HG03039 (cell line): Measurements from ENCODE around the gene COL6A1.
"Not testable (repeated sequence)": the region's sequence is repeated elsewhere in the genome, so short reads cannot be mapped to it uniquely, and the experiment has no call there.

Experiments used
- ATAC-seq: cut with Tn5 transposase; IDR thresholded peaks from one replicate; pipeline ENCODE4 v1.9.1; 2021; ENCODE audit warnings: mild to moderate bottlenecking, moderate library complexity; ENCODE audit not compliant: unreplicated experiment

The COL6A1 gene

GRCh38 chr21:45964649-45965048 lies 16.9 kb upstream of the COL6A1 start:
- no peak for ATAC-seq

DNA sequence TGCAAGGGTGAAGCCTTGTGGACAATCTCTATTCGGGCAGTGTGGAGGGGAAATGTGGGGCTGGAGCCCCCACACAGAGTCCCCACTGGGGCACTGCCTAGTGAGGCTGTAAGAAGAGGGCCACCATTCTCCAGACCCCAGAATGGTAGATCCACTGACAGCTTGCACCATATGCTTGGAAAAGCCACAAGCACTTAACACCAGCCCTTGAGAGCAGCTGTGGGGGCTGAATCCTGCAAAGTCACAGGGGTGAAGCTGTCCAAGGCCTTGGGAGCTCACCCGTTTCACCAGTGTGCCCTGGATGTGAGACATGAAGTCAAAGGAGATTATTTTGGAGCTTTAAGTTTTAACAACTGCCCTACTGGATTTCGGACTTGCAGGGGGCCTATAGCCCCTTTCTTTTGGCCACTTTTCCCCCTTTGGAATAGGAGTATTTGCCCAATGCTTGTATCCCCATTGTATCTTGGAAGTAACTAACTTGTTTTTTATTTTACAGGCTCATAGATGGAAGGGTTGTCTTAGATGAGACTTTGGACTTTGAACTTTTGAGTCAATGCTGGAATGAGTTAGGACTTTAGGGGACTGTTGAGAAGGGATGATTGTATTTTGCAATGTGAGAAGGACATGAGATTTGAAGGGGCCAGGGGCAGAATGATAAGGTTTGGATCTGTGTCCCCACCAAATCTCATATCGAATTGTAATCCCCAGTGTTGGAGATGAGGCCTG lies 16.3 kb upstream of the COL6A1 start:
- ATAC-seq = no peak

DNA sequence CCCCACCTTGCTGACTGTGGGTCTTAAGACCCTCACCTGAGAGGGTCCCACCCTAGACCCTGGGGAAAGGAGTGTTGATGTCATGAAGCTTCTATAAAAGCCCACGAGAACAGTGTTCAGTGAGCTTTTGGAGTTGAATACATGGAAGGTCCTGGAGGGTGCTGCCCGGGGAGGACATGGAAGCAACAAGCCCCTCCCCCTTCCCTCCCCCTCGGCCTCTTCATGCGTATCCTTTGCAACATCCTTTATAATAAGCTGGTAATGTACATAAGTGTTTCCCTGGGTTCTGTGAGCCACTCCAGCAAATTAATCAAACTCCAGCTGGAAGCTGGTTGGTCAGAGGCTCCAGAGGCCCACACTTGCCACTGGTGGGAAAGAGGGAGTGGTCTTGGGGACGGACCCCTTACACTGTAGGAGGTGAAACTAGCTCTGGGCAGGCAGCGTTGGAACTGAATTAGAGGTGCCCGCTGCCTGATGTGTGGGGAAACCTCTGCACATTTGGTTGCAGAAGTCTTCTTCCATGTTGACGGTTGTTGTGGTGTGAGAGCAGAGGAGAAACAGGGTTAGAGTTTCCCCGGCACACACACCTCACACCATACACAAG lies 14.7 kb upstream of the COL6A1 start:
- no peak for ATAC-seq

GRCh38 chr21:45969921-45970673 lies 11.5 kb upstream of the COL6A1 start:
- ATAC-seq = no peak

- no peak for ATAC-seq
Observed at GRCh38 chr21:45970674-45971615, 10.6 kb upstream of the COL6A1 start.

DNA sequence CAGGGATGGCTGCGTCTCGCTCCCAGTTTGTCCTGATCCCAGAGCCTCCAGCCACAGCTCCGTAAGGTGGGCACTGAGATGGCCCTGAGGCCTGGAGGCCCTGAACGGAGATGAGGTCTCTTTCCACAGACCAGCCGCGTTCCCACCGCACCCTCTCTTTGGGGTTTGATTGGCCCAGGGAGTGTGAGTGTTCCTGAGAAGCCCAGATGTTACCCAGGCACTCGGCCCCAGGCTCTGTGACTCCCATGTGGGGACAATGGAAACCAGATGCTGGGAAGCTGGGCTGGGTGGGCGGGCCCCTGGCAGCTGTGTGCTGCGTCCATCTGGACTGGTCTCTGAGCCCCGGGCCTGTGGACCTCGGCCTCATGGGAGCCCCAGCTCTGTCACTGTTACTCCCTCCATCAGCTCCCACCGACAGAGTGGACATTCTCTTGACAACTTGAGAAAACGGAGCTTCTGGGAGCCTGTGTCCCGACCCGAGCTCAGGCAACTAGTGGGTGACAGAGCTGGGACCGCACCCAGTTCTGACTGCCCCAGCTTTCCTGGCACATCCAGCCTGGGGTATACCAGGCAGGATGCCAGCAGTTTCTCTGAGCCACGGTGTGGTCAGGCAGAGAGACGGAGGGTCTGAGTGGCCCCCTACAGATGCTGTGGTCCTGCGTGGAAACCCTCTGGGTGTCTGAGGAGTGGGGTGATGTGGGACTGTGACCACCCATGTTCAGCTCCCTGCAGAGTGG lies 9.8 kb upstream of the COL6A1 start:
- no peak for ATAC-seq

DNA sequence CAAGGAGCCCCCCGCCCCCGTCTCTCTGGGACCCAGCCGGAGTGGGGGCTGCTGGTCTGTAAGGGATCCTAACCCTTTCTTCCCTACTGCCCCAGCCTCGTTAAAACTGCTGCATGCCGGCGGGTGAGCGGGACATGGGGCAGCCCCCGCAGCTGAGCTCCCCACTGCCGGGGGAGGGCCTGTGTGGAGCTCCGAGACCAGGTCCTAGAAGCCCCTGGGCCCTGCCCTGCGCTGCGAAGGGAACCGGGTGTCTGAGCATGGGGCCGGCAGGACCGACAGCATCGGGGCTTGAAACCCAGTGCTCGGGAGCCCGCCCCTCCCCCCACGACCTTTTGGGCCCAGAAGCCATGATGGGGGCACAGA lies 9.2 kb upstream of the COL6A1 start:
- ATAC-seq = no peak

GRCh38 chr21:45972716-45973474 lies 8.7 kb upstream of the COL6A1 start:
- no peak for ATAC-seq

DNA sequence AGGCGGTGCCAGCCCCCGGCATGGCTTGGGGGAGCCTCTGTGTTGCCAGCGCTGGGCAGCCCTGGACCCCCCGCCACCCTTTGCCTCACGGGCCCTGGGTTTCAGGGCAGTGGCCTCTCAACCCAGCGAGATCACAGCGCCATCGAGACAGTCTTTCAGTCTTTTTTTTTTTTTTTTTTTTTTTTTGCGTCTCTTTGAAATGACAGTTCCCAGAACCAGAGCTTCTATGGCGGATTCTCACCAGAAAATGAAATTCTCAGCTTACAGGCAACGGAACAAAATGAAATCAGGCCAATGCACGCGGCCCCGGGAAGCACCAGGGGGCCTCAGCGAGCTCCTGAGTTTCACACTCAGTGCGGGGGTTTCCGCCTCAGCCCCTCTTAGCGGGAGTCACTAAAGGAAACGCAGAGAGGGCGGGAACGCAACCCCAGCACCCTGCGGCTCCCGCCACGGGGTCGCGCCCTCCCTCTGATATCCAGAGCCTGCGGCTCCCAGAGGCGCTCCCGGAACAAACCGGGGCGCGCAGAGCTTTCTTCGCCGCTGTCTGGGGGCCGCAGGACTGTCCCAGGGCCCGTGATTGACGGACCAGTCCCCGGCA lies 8.0 kb upstream of the COL6A1 start:
- no peak for ATAC-seq

DNA sequence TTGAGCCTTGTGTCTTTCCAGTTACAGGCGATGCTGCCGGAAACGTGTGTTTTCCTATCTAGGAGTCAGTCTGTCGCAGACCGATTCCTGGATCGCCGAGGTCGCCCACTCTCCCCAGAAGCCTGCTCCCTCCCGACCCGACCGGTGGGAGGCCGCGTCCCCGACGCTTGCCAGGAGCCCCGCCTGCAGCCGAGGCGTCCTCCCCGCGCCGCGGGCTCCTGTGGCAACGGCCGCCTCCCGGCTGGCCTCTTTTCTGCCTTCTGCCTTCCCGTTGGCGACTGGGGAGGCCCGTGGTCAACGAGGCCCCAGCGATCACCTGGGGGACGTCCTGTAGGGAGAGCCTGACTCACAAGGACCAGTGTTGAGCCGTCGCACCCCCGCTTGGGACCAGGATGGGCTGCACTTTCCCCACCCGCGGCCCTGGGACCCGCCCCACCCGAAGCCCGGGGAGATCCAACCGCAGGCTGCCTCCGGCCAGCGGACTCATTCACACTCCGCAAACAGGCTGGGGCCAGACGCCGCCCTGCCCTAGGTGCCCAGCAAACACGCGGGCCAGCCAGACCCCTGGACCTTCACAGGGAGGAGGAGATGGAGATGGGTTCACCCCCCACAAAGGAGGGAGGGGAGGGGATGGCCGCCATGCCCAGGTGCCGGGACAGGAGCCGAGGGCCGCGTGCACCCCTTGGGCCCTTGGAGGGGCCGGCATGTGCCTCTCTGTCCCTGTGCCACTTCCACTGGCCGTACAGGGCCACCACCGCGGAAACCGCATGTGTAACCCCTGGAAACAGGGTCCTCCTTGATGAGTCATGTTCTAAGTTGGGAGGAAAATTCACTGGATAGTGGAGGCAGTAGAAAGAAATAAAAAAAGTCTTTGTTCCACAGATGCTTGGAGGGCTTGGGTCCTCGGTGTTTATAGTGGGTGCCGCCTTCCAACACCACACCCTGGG lies 7.2 kb upstream of the COL6A1 start:
- no peak for ATAC-seq

DNA sequence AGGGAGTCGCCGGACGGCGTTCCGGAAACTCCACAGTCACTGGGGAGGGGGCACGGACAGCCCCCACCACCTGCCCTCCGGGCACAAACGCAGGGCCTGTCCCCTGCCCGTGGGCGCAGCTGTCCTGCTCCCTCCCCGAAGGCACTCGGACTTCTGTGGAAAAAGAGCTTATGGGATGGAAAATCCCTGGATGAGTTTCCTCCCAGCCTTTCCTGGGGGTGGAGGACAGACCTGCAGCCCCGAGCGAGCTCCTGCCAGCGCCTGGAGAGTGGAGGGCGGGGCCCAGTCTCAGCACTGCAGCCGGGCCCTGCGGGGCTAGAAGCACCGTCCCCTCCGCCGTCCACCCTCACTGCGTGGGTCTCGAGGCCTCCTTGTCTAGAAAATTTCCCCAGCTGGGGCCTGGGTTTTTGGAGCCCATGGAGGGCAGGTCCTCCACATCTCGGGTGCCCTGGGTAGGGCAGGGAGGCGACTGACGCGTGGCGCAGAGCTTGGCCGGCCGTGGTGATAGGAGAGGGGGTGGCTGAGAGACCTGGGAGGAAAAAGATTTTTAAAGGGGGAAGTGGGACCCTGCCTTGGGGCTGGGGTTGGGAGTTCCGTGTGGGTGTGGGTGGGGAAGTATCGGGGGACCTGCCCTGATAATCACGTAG lies 6.4 kb upstream of the COL6A1 start:
- no peak for ATAC-seq

DNA sequence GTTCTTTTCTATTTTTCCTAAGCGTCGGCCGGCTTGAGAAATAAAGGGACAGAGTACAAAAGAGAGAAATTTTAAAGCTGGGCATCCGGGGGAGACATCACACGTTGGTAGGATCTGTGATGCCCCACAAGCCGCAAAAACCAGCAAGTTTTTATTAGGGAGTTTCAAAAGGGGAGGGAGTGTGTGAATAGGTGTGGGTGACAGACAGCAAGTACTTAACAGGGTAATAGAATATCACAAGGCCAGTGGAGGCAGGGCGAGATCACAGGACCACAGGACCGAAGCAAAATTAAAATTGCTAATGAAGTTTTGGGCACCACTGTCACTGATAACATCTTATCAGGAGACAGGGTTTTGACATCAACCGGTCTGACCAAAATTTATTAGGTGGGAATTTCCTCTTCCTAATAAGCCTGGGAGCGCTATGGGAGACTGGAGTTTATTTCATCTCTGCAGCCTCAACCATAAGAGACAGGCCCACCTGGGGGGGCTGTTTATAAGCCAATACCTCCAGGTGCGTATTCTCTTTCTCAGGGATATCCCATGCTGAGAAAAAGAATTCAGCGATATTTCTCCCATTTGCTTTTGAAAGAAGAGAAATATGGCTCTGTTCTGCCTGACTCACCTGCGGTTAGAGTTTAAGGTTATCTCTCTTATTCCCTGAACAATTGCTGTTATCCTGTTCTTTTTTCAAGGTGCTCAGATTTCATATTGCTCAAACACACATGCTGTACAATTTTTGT lies 5.7 kb upstream of the COL6A1 start:
- ATAC-seq = not testable (repeated sequence)

DNA sequence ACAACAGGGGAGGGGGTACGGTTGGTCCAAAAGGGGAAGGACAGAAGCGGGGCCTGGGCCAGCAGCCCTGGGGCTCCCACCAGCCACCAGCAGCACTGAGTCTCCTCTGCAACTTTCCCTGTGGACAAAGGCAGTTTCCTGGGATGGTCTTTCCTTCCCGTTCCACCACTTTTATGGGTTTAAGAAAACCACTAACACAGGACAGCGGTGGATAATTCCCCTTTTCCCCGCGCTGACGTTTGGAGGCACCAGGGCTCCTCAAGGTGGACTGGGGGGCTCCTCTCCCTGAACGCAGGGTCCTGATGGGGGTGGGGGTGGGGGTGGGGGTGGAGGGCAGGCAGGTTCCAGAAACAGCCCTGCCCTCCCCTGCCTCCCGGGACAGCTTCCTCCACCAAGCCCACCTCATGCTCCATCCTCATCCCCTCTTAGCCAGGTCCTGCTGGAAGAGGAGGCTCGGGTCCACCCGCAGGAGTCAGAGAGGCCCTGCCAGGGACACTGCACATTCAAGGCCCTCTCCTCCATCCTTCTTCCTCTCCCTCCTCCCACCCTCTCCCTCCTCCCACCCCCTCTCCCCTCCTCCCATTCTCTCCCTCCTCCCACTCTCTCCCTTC lies 4.8 kb upstream of the COL6A1 start:
- ATAC-seq = no peak

DNA sequence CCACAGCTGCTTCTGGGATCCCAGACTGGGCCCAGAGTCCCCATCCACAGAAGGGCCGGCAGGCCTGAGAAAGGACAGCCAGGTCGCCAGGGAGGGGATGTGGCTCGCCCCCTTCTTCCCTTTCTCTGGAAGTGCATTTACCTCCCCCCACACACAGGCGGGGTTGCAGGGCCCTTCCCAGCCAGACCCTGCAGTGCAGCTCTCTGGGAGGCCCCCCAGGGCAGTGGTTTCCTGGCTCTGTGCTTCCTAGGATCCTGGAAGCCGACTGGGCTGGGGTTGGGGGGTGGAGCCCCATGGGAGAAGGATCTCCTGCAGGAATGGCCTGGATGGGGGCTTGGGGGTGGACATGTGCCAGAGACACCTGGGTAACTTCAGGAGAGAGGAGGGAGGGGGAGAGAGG lies 4.2 kb upstream of the COL6A1 start:
- no peak for ATAC-seq

GRCh38 chr21:45979141-45979631 lies 2.4 kb upstream of the COL6A1 start:
- ATAC-seq = no peak

- no peak for ATAC-seq
Observed at GRCh38 chr21:45979651-45980050, 1.9 kb upstream of the COL6A1 start.
